Mucosa of gallbladder (tissue), 1 donor: ENCODE measurements around the gene REC8. TPM values are rescaled to one million over a fixed set of nuclear protein-coding genes. Genes with fewer than 3 reads are reported as not detected.

Experiments
- DNase-seq: peaks from one replicate; pipeline ENCODE4 v3.0.0-alpha.2; 2020; ENCODE audit warnings: low spot score
- total RNA-seq: library from RNA; stranded (reverse); gene quantifications from one replicate; pipeline ENCODE4 v1.2.1, GENCODE V29; 2021
- donor health status: DM: no; HTN: no; CAD: no.

The REC8 gene
- total RNA-seq, 1 donor from 2014 or later, result 208 TPM

DNA sequence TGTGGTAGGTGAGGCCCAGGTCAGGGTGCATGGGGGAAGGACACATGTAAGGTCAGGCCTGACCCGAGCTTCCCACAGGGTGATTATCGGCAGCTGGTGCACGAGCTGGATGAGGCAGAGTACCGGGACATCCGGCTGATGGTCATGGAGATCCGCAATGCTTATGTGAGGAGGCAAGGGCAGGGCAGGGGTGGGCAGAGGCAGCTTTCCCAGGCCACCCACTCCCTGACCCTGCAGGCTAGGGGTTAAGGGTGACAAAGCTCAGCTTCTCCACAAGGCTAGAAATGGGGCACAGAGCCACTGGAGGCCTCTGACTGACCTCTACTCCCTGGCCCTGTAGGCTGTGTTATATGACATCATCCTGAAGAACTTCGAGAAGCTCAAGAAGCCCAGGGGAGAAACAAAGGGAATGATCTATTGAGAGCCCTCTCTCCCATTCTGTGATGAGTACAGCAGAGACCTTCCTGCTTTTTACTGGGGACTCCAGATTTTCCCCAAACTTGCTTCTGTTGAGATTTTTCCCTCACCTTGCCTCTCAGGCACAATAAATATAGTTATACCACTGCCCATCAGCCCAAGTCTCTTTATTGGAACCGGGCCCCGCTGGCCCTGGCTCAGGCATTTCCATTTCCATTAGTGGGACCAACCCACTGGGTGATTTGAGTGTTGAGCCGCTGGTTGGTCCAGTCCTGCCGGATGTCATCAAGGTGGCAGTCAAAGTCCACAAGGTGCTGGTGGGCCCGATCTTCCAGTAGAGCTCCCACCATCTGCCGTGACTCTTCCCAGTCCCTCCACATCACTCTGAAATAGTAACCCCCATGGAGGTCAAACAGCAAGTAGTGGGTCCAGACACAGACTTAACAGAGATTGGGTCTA lies 33.2 kb upstream of the REC8 start:
- no peak for DNase-seq

DNA sequence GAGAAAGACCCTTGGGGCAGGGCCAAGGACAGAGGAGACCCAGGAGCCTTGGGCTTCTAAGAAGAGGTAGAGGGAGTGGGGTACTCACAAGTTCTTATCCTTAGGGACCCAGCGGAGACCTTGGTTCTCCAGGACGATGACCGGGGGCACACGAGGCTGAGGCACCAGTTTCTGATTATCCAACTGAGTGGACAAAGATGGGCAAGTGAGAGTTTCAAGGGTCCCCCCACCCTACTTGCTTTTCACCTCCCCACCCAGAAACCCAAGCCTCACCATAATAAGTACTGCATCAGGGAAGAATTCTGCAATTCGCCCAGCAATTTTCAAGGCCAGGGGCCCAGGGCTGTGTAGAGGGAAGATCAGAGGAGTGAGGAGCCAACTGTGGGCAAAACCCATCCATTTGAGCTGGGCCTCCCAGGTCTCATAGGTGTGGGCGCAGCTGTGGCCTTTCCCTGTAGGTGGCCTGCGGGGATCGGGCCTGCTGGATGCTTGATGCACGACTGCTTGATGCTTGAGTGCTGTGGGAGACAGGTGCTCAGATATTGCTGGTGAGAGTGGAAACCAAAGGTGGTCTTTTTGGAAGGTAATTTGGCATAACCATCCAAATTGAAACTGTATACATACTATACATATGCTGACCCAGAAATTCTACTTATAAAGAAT lies 32.5 kb upstream of the REC8 start:
- no peak for DNase-seq

GRCh38 chr14:24141097-24141880 lies 30.6 kb upstream of the REC8 start, which contains the start of gene EMC9:
TSS of gene EMC9 (minus strand) at chr14:24141591. CDS start at chr14:24141304, 287 bp downstream.
- DNase-seq, result peak; percentile 100

DNA sequence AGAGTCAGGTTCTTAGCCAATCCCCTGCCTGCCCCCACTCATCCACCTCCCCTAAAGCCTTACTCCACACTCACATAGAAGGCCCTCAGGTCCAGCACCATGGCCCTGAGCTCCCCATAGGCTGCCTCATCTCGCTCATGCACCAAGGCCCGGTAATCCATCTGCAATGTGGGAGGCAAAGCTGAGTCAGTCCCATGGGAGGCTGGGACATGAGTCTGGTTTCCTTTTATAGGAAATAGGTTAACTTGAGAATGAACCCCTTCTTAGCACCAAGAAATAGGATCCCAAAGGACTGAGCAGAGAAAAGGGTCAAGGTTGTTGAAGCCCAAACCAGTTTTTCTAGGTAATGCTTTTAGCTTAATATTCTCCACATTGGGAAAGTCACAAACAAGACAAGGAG lies 28.4 kb upstream of the REC8 start:
- no peak for DNase-seq

GRCh38 chr14:24144451-24144850 lies 27.4 kb upstream of the REC8 start:
- no peak for DNase-seq

DNA sequence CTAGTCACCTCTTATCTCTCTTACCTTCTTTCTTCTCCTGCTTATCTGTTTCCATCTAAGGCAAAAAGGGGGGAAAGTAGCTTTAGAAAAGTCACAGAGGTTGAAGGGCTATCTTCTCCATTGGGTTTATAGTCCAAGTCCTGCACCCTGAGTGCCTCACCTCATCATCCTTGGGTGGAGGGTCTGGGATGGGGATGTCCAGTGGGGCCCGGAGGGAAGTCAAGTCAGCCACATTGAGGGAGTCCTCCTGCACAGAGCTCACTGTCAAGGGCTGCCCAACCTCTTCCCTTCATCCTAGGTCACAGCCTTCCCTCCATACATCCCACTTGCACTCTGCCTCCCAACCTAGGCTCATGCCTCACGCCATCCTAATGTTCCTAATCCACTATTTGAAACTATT lies 26.7 kb upstream of the REC8 start:
- DNase-seq, result no peak

DNA sequence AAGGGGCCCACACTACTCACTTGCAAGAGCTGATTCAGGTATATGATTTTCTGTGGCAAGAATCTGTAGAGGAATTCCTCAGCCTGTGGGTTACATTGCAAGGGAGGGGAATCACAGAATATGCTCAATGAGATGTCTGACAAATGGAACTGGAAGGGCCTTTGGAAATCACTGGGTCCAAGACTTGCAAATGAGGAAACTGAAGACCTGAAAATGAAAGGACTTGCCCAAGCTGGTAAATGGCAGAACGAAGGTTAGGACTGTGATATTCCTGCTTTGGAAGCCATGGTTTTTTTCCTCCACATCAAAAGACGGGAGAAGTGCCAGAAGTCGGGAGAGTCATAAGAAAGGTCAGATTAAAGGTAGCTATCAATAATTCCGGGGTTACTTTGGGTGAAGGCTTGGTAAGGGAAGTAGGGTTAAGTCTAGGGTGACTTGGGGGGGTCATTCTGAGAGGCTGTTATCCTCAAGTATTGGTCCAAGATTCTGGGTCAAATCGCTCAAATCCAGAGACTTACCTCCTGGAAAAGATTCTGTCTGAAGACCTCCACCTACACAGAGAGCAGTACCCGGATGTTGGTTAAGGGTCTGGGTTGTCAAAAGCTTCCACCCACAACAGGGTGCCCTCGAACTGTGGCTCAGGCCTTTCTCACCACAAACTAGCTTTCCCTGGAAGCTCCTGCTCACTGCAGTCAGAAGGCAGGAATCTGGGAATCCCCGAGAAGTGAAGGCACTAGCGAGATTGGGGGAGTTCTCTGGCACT lies 26.0 kb upstream of the REC8 start:
- DNase-seq, result no peak

DNA sequence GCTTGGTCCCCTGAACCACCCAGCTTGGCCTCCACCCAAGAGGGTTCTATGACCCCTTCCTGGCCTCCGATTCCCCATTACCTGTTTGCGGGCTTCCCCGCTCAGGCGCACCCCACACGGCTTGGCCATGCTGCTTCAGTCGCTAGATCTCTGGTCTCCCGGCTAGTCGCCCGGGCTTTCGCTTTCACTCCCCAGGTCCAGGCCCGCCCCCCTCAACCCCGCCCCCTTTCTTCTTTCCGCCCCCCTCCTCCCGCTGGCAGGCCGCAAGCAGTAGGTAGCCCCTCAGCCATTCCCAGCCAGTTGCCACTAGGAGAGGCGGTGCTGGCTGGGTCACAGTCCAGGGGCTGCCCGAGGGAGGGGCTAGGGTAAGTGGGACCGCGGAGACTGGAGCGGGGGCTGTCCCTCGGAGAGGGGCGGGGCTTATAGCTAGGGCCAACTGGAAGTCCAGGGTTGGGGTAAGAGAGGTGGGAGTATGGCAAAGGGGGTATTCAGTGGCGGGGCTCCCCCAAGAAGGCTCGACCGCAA lies 25.4 kb upstream of the REC8 start, which contains the start of gene PSME2:
PSME2 (minus strand) TSS at position 158 of the 525 bp plus-strand sequence; CDS start at position 129, 29 bp downstream.
- peak; percentile 93 for DNase-seq

DNA sequence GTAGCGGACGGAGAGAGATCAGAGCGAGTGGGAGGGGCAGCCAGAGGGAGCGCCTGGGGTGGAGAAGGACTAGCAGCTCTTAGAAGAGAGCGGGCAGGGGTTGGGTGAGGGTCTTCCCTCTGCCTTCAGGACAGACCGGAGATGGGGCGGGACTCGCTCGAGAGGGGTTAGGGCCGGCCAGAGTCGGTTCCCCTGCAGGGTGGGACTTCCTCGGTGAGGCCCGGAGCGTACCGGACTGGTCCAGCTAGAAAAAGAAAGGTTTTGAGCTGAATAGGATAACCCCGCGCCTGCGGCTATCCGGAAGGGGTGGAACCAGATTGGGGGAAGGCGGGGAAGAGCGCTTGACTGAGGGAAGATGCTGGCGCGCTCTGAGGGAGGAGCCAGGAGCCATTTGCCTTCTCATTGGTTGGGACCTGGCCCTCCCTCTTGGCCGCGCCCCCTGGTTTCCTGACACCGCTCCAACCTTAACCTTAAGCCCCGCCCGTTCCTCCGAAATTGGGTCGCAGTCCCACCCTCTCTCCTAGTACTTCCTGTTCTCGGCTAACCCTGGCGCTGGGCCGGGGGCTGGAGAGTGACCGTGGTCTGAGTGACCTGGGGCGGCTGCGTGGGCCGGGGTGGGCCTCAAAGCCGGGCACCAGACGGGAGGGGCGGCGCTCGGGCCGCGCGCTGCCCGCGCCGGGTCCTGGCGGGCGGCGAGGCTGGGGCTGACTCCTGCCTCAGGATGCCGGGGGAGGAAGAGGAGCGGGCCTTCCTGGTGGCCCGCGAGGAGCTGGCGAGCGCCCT lies 24.7 kb upstream of the REC8 start, which contains the start of gene RNF31:
RNF31 (plus strand) TSS at position 521 of the 783 bp plus-strand sequence; CDS start at position 722, 201 bp downstream.
- peak; percentile 98 for DNase-seq

GRCh38 chr14:24147761-24148428 lies 24.0 kb upstream of the REC8 start:
- DNase-seq, result no peak

DNA sequence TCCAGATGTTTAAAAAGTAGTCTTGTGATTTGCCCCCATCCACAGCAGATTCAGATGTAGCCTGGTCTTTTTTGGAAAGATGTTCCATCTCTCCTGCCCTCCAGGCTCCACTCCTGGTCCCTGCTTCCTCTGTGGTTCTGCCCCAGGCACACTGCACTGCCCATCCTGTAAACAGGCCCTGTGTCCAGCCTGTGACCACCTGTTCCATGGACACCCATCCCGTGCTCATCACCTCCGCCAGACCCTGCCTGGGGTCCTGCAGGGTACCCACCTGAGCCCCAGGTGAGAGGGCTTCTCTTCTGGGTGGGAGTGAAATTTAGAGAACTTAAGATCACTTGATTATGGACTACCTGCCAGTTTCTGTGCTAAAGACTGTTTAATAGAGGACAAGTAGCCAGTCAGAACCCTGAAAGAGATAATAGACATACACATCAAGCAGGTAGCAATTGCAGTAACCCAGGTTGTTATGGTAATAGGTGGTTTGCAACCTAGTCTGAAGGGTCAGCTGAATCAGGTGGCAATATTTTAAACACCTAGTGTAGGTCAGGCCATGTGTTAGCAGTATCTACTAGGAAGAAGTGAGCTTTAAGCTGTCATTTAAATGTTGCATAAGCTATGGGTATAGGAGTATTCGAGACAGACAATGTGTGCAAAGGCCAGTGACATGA lies 22.4 kb upstream of the REC8 start:
- no peak for DNase-seq

- no peak for DNase-seq
These were observed 21.8 kb upstream of the REC8 start for GRCh38 chr14:24150061-24150460.

DNA sequence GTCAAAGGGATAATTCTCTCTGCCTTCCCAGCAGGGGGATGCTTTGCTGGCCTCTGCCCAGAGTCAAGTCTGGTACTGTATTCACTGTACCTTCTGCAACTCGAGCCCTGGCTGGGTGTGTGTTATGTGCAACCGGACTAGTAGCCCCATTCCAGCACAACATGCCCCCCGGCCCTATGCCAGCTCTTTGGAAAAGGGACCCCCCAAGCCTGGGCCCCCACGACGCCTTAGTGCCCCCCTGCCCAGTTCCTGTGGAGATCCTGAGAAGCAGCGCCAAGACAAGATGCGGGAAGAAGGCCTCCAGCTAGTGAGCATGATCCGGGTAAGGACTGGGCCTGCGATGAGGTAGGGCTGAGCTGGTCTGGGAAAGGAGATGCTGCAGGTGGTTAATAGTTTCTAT lies 21.3 kb upstream of the REC8 start:
- DNase-seq, result no peak

DNA sequence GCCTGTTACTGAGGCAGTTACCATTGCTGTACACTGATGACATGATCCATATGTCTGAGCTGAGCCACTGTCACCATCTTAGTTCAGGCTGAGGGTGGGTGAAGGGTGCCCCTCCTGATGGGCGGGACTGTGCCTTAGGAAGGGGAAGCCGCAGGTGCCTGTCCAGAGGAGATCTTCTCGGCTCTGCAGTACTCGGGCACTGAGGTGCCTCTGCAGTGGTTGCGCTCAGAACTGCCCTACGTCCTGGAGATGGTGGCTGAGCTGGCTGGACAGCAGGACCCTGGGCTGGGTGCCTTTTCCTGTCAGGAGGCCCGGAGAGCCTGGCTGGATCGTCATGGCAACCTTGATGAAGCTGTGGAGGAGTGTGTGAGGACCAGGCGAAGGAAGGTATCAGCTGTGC lies 20.9 kb upstream of the REC8 start:
- no peak for DNase-seq

DNA sequence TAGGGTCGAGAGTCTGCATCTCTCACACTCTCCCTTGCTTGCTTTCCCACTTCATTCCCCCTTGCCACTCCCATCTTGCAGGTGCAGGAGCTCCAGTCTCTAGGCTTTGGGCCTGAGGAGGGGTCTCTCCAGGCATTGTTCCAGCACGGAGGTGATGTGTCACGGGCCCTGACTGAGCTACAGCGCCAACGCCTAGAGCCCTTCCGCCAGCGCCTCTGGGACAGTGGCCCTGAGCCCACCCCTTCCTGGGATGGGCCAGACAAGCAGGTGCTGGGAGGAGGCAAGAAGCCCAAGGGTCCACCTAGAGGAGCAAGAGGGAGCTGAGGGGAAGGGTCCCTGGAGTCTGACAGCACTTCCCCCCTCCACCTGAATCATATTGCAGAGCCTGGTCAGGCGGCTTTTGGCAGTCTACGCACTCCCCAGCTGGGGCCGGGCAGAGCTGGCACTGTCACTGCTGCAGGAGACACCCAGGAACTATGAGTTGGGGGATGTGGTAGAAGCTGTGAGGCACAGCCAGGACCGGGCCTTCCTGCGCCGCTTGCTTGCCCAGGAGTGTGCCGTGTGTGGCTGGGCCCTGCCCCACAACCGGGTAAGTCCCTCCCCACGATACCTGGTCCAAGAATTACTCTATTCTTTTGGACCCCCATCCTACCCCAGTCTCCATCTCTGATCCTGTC lies 20.3 kb upstream of the REC8 start:
- DNase-seq, result no peak

DNA sequence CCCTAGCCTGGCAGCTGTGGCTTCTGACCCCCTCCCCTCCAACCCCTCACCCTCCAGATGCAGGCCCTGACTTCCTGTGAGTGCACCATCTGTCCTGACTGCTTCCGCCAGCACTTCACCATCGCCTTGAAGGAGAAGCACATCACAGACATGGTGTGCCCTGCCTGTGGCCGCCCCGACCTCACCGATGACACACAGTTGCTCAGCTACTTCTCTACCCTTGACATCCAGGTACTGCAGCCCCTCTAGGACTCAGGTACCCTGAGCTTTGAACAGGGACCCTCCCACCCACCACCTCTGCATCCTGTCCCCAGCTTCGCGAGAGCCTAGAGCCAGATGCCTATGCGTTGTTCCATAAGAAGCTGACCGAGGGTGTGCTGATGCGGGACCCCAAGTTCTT lies 16.8 kb upstream of the REC8 start:
- no peak for DNase-seq

DNA sequence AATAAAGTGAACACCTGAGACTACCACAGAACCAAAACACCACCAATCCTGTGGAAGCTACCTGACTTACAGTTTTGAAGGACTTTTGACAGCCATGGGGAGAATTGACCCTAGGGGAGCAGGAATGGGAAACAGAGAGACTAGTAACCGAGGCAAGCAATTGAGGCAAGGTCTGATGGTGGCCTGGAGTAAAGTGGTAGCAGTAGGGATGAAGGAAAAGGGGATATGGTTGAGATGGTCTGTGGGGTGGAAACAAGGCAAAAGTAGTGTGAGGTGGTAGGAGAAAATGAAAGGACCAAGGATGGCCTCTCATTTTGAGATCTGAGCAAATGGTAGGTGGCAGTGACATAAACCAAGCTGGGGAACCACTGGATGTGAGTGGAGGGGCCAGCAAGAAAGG lies 15.0 kb upstream of the REC8 start:
- DNase-seq, result no peak

DNA sequence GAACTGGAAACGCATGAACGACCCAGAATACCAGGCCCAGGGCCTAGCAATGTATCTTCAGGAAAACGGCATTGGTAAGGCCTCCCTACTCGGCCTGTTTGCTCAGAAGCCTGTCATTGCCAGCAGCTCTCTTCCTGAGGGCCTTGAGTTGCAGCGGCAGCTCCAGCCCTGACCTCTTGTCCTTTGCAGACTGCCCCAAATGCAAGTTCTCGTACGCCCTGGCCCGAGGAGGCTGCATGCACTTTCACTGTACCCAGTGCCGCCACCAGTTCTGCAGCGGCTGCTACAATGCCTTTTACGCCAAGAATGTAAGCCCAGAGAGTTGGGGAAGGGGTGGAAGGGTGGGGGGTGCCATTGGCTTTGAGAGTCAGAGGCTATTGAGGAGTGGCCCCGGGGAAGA lies 14.5 kb upstream of the REC8 start:
- no peak for DNase-seq
